Measurements from ENCODE around the gene NFIA. TPM values are rescaled to one million over a fixed set of nuclear protein-coding genes. Genes with fewer than 3 reads are reported as not detected.

Gene NFIA
- total and polyA plus RNA-seq, 10 of the 15 experiments (the other 5 are each of a cell fraction or from before 2014, with no cell fraction given): 0.10 to 0.16 TPM; not detected in 8

GRCh38 chr1:61125263-61125662 is 42.9 kb downstream of the NFIA start:
- WGBS (ENCODE audit: insufficient coverage, insufficient replicate concordance, low lambda C conversion rate, missing lambda C conversion rate): 24% methylated on average over 7 of the region's 7 CpGs
- Histone ChIP-seq H3K36me3 (ENCODE audit: control insufficient read depth in 2 of 2, insufficient read depth in 2 of 2, low read length in 1 of 2) (no peaks in the 10 kb centered on the region), H4K20me1 (ENCODE audit: control insufficient read depth, insufficient read depth) (no peaks in the 10 kb centered on the region), H3K4me2 (ENCODE audit: control insufficient read depth, insufficient read depth) (no peak overlapping the region), H3K9ac (ENCODE audit: control insufficient read depth, insufficient read depth, low read length) (no peak overlapping the region), H3K79me2 (ENCODE audit: control insufficient read depth, insufficient read depth, low read length) (no peaks in the 10 kb centered on the region), H3K9me3 (replicated peaks; ENCODE audit: control insufficient read depth, insufficient read depth, low read length) (no peaks in the 10 kb centered on the region), H2AFZ (ENCODE audit: control insufficient read depth, low read depth, low read length) (no peak overlapping the region), H3K4me1 (ENCODE audit: control insufficient read depth, insufficient read depth, low read length) (no peaks in the 10 kb centered on the region), H3K27me3 (replicated peaks in 1 of 2; ENCODE audit: control insufficient read depth in 2 of 2, insufficient read depth in 2 of 2, low read length in 1 of 2) (no peaks in the 10 kb centered on the region), H3K27ac (ENCODE audit: control insufficient read depth, insufficient read depth) (no peak overlapping the region), H3K4me3 (no peak overlapping the region)
- ATAC-seq: no peak
- CTCF ChIA-PET: no interaction called here
- DNase-seq (ENCODE audit: low read depth, low spot score): no peak
- intact Hi-C loops (cut with micrococcal nuclease; ENCODE audit: unreplicated experiment): no loop called here
- no TSS peak for BruUV-seq (replicated peaks)
- in situ Hi-C loops (cut with MboI): no loop called here
- RAD21 ChIA-PET (ENCODE audit: unreplicated experiment): no interaction called here
- SMC1A ChIA-PET (ENCODE audit: uncharacterized antibody, unreplicated experiment): no interaction called here
- FAIRE-seq: no peak
- POLR2A ChIA-PET: no interaction called here
- TF ChIP-seq ATF2 (IDR thresholded peaks at IDR 0.05; ENCODE audit: low read length) (no peak), TARDBP (IDR thresholded peaks at IDR 0.05; ENCODE audit: borderline replicate concordance) (no peak), MEF2A (IDR thresholded peaks at IDR 0.05; ENCODE audit: insufficient read depth, low read depth, low read length) (no peak), RCOR1 (conservative IDR thresholded peaks at IDR 0.05; ENCODE audit: low read depth, low read length) (no peak), YY1 (IDR thresholded peaks at IDR 0.05; ENCODE audit: low read depth, low read length) (no peak), RAD21 (IDR thresholded peaks at IDR 0.05; ENCODE audit: insufficient read depth, low read depth, low read length) (no peak), STAT3 (IDR thresholded peaks at IDR 0.05; ENCODE audit: low read depth, low read length) (no peak), SMAD1 (IDR thresholded peaks at IDR 0.05; ENCODE audit: low read depth, partially characterized antibody) (no peak), ZNF274 (IDR thresholded peaks at IDR 0.05; ENCODE audit: insufficient read depth, insufficient read length) (no peak)

Data from GM12878 (cell line).